SIG-M5 (cell line): ENCODE results near the gene ARHGAP1.

ENCODE experiments used
- DNase-seq: peaks from one replicate; lab custom pipeline; 2025; lab: John Stamatoyannopoulos, UW

The ARHGAP1 gene

DNA sequence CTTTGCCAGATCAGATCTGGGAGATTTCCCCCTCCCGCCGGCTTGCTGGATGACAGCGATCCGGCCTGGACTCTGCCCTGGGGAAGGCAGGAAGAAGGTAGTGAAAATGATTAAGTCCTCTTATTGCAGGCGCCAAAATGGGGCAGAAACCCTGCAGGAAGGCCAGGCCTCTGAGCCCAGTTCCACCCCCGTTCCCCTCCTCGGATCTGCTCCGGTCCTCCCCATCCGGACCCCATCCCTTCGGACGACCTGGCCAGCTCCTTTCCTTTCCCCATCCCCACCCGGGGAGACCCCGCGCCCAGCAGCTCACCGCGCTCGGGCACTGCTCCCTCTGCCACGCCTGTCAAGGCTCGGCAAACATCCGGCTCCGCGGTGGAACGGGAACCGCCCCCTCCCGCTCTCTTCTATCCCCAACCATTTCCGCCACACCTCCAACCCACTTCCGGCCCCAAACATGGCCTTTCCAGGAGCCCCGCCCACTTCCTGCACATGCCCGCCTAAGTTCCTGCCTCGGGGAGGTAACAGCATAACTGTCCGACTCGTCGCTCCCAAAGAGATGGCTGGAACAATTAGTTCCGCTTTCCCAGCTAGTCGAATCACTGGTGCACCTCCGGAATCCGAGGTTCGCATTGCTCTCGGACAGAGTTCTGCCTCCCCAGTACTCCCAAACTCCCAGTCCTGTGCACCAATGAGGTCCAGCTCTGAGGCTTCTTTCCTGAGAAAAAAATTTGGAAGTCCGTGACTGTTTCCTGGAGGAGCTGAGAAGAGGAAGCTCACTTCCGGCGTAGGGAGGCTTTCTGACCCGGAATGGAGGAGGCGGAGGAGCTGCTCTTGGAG is at the start of gene ARHGAP1, which contains the start of gene ZNF408:
Gene ARHGAP1 (minus strand): TSS at position 379 of the 837 bp plus-strand sequence. CDS start 4,512 bp downstream, outside the sequence.
Gene ZNF408 (plus strand): TSS at position 791 of the 837 bp plus-strand sequence. CDS start 17 bp downstream, at position 808.
- DNase-seq, result peak; percentile 88

DNA sequence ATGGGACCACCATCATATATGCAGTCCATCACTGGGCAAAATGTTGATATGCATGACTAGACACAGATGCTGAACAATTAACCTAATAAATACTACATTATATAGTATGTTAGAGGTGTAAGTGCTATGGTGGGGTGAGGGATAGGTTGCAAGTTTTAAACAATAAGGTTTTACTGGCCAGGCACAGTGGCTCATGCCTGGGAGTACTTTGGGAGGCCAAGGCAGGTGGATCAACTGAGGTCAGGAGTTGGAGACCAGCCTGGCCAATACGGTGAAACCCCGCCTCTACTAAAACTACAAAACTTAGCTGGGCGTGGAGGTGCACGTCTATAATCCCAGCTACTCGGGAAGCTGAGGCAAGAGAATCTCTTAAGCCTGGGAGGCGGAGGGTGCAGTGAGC is 46.7 kb upstream of the ARHGAP1 start:
- no peak for DNase-seq

DNA sequence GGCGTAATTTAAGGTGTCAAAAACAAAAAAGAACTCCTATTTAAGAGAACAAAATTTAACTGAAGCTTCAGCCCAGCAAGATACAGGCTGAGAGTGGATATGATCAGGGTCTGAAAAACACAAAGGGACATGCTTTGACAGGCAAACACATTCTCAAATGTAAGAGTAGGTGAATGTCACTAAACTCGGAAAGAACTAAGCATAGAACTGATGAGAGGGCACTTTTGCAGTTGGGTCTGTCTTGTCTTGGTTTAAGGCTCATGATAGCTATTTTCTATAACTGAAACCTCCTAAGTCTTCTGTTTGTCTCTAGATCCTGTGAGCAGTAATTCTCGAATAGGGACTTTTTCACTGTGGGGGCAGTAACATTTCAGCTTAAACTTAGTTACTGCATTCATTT is 45.6 kb upstream of the ARHGAP1 start:
- no peak for DNase-seq

DNA sequence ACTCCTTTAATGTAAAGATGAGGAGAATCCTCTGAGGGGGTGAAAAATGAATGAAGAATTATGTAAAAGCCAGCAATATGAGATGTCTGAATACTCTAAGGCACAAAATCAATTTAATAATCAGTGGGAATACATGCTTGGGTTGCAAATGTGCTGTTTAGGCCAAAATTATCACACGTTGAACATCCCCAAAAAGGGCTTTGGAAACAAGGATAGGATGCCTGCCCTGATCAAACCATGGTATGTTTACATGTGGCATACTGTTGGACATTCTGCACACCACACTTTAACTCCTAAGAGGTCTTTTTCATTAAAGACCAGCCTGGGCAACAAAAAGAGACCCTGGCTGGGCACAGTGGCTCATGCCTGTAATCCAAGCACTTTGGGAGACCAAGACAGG is 44.9 kb upstream of the ARHGAP1 start:
- no peak for DNase-seq

DNA sequence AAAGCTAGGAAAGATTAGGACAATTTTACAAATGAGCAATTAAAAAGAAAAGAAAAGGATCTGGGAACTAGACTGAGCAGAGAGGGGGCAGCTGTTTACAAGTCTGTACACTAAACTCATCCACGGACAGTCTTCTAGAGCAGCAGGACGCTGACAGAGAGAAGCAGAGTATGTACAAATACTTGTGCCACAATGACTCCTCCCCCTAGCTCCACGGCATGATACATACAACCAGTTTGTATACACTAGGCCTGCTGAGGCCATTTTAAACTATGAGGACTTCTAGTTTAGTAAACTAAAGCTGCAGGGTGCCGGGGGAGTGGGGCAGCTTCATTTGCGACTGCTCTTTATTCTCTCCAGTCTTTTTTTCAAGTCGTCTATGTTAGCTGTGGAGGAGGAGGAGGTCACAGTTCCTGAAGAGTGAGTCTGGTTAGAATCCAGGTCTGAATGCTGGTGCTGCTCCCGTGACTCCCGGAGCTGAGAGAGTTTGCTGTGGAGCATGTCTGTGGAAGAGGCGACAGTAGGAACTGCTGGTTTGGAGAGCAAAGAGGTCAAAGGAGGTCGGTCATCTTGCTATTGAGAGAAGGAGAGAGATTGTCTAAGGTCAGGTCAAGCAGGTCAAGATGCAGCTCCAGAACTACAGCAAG is 43.4 kb upstream of the ARHGAP1 start:
- no peak for DNase-seq

DNA sequence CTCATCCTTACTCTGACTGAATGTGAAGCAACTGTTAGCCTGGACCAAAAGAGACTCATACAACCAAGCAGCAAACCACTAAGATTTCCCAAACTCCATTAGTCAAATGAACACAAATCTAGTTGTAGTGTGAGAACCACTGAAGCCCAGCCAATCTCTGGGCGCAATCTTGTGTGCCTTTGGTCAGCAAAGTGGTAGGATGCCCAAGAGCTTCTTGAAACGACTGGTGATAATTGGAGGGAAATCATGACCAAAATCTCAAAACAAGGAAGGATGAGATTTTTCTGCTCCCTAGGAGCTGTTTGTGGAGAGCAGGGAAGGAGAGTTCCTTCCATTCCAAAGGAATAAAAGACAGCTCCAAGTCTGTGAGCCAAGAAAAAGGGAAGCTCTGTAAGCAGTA is 42.6 kb upstream of the ARHGAP1 start:
- no peak for DNase-seq

DNA sequence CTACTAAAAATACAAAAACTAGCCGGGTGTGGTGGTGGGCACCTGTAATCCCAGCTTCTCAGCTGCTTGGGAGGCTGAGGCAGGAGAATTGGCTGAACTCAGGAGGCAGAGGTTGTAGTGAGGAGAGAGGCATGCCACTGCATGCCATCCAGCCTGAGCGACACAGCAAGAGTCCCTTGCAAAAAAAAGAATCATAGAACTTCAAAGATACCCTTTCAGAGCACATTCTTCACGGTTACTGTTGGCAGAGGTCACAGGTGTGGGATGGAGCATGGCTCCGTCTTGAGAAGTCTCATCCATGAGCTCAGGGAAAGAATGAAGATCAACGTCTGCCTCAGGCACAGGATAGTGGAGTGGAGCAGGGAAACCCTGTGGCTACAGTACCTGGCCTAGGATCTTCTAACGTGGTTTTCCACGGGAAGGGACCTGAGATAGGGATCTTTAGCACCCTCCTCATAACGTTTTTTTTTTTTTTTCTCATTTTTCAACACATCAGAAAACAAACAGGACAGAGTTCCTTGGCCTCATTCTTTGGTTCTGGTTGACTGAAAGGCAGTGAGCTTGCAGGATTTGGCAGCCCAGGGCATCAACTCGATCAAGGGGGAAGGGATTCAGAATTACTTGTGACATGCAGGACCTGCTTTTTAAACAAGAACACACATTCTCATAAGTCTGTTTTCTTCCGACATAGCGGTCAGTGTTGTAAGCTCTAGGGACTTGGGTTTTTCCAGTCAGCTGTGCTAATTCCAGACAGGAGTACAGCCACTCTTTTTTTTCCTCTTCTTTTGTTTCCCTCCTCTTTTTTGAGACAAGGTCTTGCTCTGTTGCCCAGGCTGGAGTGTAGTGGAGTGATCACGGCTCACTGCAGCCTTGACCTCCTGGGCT is 41.4 kb upstream of the ARHGAP1 start:
- DNase-seq, result no peak

DNA sequence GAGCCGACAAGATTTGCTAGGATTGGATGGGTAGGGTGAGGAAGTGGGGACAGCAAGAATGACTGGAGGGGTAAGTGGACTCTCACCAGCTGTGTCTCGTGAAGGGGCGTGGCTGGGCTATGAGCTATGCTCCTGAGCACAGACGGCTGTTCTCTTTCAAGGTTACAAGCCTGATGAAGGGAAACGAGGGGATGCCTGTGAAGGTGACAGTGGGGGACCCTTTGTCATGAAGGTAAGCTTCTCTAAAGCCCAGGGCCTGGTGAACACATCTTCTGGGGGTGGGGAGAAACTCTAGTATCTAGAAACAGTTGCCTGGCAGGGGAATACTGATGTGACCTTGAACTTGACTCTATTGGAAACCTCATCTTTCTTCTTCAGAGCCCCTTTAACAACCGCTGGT is 38.5 kb upstream of the ARHGAP1 start:
- no peak for DNase-seq

DNA sequence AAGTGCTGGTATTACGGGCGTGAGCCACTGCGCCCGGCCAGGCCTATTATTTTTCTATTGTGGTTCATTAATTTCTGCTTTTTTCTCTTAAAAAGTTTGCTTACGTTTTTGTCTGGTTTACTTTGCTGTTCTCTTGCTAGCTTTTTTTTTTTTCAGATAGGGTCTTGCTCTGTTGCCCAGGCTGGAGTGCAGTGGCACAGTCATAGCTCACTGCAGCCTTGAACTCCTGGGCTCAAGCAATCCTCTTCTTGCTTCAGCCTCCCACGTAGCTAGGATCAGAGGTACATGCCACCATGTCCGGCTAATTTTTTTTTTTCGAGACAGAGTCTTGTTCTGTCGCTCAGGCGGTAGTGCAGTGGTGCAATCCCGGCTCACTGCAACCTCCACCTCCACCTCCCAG is 37.3 kb upstream of the ARHGAP1 start:
- DNase-seq, result no peak

DNA sequence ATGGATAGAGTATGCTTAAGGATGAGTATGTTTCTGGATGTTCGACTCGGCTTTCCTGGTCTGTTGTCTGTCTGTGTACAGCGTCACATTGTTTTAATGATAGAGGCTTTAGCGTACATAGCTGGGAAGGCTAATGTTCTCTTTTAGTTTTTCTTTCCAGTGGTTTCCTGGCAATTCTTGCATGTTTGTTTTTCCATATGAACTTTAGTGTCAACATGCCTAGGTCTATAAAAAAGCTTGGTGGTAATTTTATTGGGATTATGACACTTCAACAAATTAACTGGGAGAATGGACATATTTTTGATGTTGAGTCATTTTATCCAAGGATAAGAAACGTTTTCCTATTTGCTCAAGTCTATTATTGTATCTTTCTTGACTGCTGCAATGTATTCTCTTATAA is 36.2 kb upstream of the ARHGAP1 start:
- no peak for DNase-seq

DNA sequence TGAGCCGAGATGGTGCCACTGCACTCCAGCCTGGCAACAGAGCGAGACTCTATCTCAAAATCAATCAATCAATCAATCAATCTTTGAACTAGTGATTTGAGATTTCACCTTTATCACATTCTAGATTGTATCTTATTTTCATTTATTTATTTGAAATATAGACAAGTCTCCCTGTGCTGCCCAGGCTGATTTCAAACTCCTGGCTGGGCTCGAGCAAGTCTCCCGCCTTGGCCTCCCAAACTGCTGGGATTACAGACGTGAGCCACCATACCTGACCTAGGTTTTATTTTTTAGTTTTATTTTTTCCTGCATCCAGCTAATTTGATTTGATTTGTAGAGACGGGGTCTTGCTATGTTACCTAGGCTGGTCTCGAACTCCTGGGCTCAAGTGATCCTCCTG is 35.7 kb upstream of the ARHGAP1 start:
- DNase-seq, result no peak

DNA sequence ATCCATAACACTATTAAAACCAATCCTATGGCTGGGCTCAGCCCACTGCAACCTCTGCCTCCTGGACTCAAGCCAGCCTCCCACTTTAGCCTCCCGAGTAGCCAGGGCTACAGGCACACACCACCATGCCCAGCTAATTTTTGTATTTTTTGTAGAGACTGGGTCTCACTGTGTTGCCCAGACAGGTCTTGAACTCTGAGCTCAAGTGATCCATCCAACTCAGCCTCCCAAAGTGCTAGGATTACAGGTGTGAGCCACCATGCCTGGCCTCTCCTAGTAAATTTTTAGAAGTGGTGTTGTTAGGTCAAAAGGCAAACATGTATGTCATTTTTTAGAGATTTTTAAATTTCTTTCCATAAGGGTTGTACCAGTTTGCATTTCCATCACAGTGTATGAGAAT is 32.8 kb upstream of the ARHGAP1 start:
- DNase-seq, result no peak

DNA sequence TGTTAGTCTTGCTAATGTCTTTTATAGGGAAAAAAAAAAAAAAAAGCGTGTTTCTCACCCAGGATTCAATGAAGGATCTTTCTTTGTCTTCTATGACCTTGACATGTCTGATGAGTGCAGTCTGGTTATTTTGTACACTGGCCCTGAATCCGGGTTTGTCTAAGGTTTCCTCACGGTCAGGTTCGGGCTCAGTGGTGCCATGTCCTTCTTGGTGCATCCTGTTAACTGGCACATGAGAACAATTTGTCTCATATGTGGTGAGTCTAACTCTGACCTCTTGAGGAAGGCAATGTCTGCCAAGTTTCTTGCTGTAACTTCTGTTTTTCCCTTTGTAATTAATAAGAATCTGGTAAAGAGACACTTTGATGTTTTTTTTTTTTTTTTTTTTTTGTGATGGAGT is 31.1 kb upstream of the ARHGAP1 start:
- no peak for DNase-seq

DNA sequence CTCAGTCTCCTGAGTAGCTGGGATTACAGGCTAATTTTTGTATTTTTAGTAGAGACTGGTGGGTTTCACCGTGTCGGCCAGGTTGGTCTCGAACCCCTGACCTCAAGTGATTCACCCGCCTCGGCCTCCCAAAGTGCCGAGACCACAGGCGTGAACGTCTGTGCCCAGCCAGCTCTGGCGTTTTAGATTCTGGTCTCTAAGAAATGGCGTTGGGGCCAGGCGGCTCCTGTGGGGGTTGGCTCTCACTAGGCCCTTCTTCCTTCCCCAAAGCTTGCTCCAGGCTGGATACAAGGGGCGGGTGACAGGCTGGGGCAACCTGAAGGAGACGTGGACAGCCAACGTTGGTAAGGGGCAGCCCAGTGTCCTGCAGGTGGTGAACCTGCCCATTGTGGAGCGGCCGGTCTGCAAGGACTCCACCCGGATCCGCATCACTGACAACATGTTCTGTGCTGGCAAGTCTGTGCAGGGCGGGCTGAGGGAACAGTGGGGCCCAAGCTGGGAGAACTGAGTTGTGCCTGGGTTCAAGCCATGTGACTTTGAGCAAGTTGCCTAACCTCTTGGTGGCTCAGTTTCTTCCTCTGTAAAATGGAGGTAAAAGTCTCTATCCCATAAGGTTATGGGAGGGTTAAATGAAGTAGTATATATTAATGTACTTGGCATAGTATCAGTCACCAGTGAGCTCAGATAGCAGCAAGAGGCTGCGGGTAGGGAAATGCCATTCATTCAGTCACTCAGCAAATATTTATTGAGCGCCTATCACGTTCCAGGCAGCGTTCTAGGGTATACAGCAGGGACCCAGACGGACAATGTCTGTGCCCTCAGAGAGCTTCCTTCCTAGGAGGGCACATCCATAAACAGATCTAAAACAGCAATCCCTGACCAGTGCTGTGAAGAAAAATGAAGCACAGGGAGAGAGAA is 28.9 kb upstream of the ARHGAP1 start:
- DNase-seq, result no peak

DNA sequence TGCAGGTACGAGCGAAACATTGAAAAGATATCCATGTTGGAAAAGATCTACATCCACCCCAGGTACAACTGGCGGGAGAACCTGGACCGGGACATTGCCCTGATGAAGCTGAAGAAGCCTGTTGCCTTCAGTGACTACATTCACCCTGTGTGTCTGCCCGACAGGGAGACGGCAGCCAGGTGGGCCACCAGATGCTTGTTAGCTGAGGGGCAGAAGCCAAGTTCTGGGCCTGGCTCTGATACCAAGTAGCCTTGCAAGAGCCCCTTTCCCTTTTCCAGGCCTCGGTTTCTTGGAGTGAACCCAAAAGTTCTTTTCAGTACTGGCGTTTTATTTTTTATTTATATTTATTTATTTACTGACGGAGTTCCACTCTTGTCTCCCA is 28.2 kb upstream of the ARHGAP1 start:
- no peak for DNase-seq

DNA sequence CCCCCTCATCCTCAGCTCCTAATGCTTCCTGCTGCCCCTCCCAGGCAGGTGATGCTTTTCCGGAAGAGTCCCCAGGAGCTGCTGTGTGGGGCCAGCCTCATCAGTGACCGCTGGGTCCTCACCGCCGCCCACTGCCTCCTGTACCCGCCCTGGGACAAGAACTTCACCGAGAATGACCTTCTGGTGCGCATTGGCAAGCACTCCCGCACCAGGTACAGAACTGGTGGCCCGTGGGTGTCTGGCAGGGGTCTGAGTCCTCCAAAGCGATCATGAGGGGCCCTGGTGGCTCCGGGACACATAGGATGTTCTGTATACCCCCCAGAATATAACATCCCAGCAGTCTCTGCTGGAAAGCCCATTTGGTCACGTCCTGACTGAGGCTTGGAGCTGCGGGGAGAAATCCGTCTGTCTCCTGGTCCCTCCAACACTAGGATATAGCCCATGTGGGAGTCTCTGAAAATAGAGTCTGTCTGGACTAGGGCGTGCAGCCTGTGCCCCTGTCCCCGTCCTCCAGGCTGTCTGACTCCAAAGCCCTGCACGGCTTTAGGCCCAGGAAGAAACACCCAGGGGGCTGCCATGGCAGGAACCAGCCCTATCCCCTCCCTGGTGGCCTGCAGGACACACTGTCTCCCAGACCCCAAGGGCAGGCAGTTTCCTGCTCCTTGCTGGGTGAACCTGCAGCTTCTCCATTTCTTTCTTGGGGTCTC is 27.7 kb upstream of the ARHGAP1 start:
- DNase-seq, result no peak

DNA sequence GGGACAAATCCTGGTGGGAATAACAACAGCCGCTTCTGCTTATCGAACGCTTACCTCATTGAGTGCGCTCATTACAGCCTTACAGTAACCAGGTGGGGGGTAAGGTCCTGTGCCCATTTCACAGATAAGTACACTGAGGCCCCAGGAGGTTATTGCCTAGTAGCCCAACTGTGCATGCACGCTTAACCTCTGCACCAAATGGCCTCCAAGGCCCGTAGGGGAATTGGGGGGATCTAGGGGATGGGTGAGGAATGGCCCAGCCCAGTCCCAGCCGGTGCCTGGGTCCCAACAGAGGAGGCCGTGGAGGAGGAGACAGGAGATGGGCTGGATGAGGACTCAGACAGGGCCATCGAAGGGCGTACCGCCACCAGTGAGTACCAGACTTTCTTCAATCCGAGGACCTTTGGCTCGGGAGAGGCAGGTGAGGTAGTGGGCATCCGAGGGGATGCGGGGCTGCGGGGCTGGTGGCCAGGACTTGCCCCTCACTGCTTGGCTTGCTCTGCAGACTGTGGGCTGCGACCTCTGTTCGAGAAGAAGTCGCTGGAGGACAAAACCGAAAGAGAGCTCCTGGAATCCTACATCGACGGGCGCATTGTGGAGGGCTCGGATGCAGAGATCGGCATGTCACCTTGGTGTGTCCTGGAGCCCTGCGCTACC is 25.9 kb upstream of the ARHGAP1 start:
- no peak for DNase-seq

DNA sequence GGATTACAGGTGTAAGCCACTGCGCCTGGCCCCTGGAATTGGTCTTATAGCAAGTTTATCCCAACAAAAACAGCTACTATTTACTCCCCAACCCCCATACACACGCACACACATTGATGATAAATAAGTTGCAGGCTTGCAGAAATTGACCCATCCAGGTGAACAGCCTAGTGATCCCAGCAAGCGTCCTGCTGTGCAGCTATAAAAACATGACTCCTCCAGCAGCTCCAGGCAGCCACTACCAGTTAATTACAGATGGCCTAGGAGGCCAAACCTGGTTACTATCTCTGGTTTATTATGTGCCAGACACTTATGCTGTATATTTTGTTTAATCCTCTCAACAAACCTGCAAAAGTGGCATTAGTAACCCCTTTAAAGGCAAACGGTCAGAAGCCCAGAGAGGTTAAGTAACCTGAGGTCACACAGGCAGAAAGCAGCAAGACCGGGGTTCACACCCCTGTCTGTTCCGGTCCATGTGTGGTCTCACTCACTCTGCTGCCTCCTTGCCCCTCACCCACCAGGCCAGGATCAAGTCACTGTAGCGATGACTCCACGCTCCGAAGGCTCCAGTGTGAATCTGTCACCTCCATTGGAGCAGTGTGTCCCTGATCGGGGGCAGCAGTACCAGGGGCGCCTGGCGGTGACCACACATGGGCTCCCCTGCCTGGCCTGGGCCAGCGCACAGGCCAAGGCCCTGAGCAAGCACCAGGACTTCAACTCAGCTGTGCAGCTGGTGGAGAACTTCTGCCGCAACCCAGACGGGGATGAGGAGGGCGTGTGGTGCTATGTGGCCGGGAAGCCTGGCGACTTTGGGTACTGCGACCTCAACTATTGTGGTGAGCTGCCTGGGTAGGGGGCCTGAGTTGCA is 25.2 kb upstream of the ARHGAP1 start:
- DNase-seq, result no peak

DNA sequence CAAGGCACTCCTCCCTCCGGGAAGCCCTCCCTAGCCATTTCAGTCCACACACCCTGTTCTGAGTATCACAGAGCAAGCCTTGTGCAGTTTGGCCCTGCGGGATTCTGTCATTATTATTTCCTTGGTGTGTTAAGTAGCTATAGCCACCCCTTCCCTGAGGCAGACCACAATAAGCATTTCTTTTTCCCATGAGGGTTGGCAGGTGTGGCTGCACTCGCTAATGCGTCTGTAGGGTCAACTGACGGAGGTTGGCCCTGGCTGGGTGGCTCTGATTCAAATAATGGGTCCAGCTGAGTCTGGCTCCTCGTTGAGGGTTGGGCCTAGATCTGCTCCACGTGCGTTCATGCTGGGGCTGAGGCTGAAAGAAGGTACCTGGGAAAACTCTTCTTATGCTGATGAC is 23.7 kb upstream of the ARHGAP1 start:
- no peak for DNase-seq
